GM12891 (cell line): Measurements from ENCODE around the gene RTCA.

Experiments
- PAX5 ChIP-seq: IDR thresholded peaks from 2 replicates; pipeline ENCODE4 v1.6.1; 2011; ENCODE audit warnings: low read length, moderate library complexity, mild to moderate bottlenecking; ENCODE audit not compliant: insufficient read depth, severe bottlenecking
- POLR2A ChIP-seq: IDR thresholded peaks from 2 replicates; pipeline ENCODE4 v1.6.1; 2011; ENCODE audit warnings: low read depth, low read length, control low read depth
- POLR2AphosphoS5 ChIP-seq: IDR thresholded peaks from 2 replicates; pipeline ENCODE4 v1.6.1; 2011; ENCODE audit warnings: low read depth, low read length, control low read depth
- TAF1 ChIP-seq: IDR thresholded peaks from 2 replicates; pipeline ENCODE4 v1.6.1; 2011; ENCODE audit warnings: low read depth, low read length, control low read depth

GRCh38 chr1:100253552-100253951 lies 12.5 kb upstream of the RTCA start:
- no peak for TF ChIP-seq POLR2A
- no peak for TF ChIP-seq POLR2AphosphoS5
- no peak for TF ChIP-seq PAX5
- no peak for TF ChIP-seq TAF1
